Colonic mucosa (tissue), 4 donors: Measurements from ENCODE around the gene GNAO1. TPM values are rescaled to one million over a fixed set of nuclear protein-coding genes. Genes with fewer than 3 reads are reported as not detected.

Experiments used
- DNase-seq: peaks from one replicate; pipeline ENCODE4 v3.0.0-alpha.2; 2020
- H3K27ac ChIP-seq: fragments of 200-600 bp; one replicate; pipeline ENCODE4 v1.8.0; 2021
- H3K27me3 ChIP-seq: fragments of 200-600 bp; one replicate; pipeline ENCODE4 v1.8.0; 2021
- H3K36me3 ChIP-seq: fragments of 200-600 bp; one replicate; pipeline ENCODE4 v1.8.0; 2021
- H3K4me1 ChIP-seq: fragments of 200-600 bp; one replicate; pipeline ENCODE4 v1.8.0; 2021; ENCODE audit warnings: mild to moderate bottlenecking
- H3K4me3 ChIP-seq: fragments of 200-600 bp; one replicate; pipeline ENCODE4 v1.8.0; 2021
- H3K9ac ChIP-seq, 2 donors: one replicate each; pipeline ENCODE4 v1.7.0; 2013; ENCODE audit warnings: control low read depth in 2 of 2, low read depth in 2 of 2, low read length in 2 of 2
- H3K9me3 ChIP-seq: fragments of 200-600 bp; one replicate; pipeline ENCODE4 v1.8.0; 2021
- intact Hi-C: fragments of 100-400 bp; cut with DNase I; formaldehyde crosslinking; loops from one replicate; pipeline ENCODE4 v1.14.1; 2022
- total RNA-seq, 2 donors: library from RNA; stranded (reverse); fragmentation: NEBNext Ultra II Directional in 1 of 2; extraction: Animal tissue kit (Norgen Biotek cat#: 25700) in 1 of 2; gene quantifications; one replicate each; pipeline ENCODE4 v1.2.1, GENCODE V29; 2021
- TF ChIP-seq, protein P1 (sequence below): fragments of 200-600 bp; IDR thresholded peaks from one replicate; pipeline ENCODE4 v1.8.0; 2022; ENCODE audit warnings: antibody characterized with exemption, mild to moderate bottlenecking
- donor health status: healthy.
- donor health status: DM: no; HTN: no; CAD: no.
- donor health status: DM: no; HTN: no; CAD: no.

The GNAO1 gene
- total RNA-seq, 2 donors from 2014 or later = 1.7 to 10.8 TPM

GRCh38 chr16:56269811-56270684, 78.8 kb downstream of the GNAO1 start:
- Histone ChIP-seq H3K9ac (no peak overlapping the region), H3K9me3 (no peaks in the 10 kb centered on the region), H3K36me3 (no peaks in the 10 kb centered on the region), H3K4me1 (no peaks in the 10 kb centered on the region), H3K4me3 (no peak overlapping the region), H3K27ac (peak overlapping the region; percentile 4), H3K27me3 (no peaks in the 10 kb centered on the region)
- intact Hi-C loops = no loop called here
- no peak for DNase-seq
- TF ChIP-seq, protein P1, sequence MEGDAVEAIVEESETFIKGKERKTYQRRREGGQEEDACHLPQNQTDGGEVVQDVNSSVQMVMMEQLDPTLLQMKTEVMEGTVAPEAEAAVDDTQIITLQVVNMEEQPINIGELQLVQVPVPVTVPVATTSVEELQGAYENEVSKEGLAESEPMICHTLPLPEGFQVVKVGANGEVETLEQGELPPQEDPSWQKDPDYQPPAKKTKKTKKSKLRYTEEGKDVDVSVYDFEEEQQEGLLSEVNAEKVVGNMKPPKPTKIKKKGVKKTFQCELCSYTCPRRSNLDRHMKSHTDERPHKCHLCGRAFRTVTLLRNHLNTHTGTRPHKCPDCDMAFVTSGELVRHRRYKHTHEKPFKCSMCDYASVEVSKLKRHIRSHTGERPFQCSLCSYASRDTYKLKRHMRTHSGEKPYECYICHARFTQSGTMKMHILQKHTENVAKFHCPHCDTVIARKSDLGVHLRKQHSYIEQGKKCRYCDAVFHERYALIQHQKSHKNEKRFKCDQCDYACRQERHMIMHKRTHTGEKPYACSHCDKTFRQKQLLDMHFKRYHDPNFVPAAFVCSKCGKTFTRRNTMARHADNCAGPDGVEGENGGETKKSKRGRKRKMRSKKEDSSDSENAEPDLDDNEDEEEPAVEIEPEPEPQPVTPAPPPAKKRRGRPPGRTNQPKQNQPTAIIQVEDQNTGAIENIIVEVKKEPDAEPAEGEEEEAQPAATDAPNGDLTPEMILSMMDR = no peak

DNA sequence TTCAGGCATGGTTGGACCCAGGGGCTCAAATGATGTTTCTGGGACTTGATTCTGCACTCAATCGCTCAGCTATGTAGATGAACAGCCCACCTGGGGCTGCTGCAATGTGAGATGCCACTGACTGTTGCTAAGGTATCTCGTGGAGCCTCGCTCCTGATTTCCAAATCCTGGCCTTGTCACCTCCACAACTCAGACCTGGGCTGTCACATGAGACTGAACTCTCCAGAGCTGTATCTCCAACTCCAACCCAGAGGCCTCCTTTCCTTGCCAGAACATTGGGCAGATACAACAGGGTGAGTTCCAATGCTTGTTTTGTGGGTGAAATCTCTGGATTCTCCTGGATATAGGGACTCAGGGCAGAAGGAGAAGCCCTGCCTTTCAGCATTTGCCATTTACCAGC, 79.5 kb downstream of the GNAO1 start:
- H3K27me3 ChIP-seq = no peaks in the 10 kb centered on the region
- no peaks in the 10 kb centered on the region for H3K36me3 ChIP-seq
- no peak overlapping the region for H3K4me3 ChIP-seq
- TF ChIP-seq, protein P1 = no peak
- no peak overlapping the region for H3K27ac ChIP-seq
- no peaks in the 10 kb centered on the region for H3K4me1 ChIP-seq
- H3K9me3 ChIP-seq = no peaks in the 10 kb centered on the region
- no peak for DNase-seq
- intact Hi-C loops = no loop called here
- no peak overlapping the region for H3K9ac ChIP-seq

DNA sequence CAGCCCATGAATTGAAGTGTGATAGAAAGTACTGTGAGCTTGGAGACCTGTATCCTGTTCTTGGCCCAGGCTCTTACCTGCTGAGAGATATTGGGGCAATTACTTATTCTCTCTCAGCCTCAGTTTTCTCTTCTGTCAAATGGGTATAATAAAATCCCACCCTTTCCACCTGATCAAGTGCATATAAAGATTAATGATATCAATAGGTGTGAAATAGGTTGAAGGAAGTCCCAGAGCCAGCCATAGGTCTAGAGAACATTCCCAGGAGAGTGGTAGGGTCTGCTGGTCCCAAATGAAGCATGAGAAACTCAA, 81.2 kb downstream of the GNAO1 start:
- Histone ChIP-seq H3K27me3 (no peaks in the 10 kb centered on the region), H3K27ac (no peak overlapping the region), H3K9ac (no peak overlapping the region), H3K4me3 (no peak overlapping the region), H3K36me3 (no peaks in the 10 kb centered on the region), H3K4me1 (no peaks in the 10 kb centered on the region), H3K9me3 (no peaks in the 10 kb centered on the region)
- intact Hi-C loops = no loop called here
- TF ChIP-seq, protein P1 = no peak
- DNase-seq = no peak

- Histone ChIP-seq H3K36me3 (no peaks in the 10 kb centered on the region), H3K27me3 (no peaks in the 10 kb centered on the region), H3K9me3 (no peaks in the 10 kb centered on the region), H3K27ac (no peak overlapping the region), H3K9ac (no peak overlapping the region), H3K4me3 (no peak overlapping the region), H3K4me1 (no peaks in the 10 kb centered on the region)
- intact Hi-C loops = no loop called here
- TF ChIP-seq, protein P1 = no peak
- DNase-seq = no peak
Measured at GRCh38 chr16:56273615-56274014, 82.3 kb downstream of the GNAO1 start.

- DNase-seq = no peak
- TF ChIP-seq, protein P1 = no peak
- Histone ChIP-seq H3K4me3 (no peak overlapping the region), H3K9ac (no peak overlapping the region), H3K36me3 (no peaks in the 10 kb centered on the region), H3K27ac (no peak overlapping the region), H3K4me1 (no peaks in the 10 kb centered on the region), H3K9me3 (no peaks in the 10 kb centered on the region), H3K27me3 (no peaks in the 10 kb centered on the region)
- intact Hi-C loops = no loop called here
Measured at GRCh38 chr16:56274369-56274768, 83.1 kb downstream of the GNAO1 start.
